ENCODE measurements around the gene PLPP1. TPM values are rescaled to one million over a fixed set of nuclear protein-coding genes. Genes with fewer than 3 reads are reported as not detected.
A peak's percentile ranks its signal among the peaks of the same experiment; 100 is the strongest.

Gene PLPP1
- total RNA-seq, 1 donor from 2014 or later: 38.9 TPM

DNA sequence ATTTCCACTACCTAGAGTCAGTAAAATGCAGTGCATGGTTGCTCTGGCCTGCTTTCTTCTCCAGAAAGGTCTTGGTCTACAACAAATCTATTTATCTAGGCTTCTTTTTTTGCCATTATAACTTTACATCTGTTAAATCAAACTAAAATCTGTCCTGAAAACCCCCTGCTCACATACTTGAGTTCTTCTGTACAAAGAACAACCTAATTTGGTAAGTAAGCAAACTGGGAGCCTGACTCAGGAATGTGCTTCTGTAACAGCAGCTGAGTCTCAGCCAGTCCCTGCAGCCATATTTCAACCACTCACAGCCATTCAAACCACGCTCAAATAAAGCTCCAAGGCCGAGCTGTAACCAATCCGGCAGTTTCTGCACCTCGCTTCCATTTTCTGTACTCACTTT is 95.8 kb downstream of the PLPP1 start:
- no peak for DNase-seq (ENCODE audit: extremely low spot score, unreplicated experiment)
- H3K9me3 Mint-ChIP-seq (ENCODE audit: unreplicated experiment): peaks cover 11% of the 10 kb centered on the region
- TF ChIP-seq CTCF (IDR thresholded peaks at IDR 0.05): no peak
- H3K4me1 Mint-ChIP-seq (ENCODE audit: unreplicated experiment): peaks cover 48% of the 10 kb centered on the region
- no peaks in the 10 kb centered on the region for H3K27me3 Mint-ChIP-seq (ENCODE audit: unreplicated experiment)
- H3K36me3 Mint-ChIP-seq (ENCODE audit: unreplicated experiment): peaks cover 22% of the 10 kb centered on the region
- H3K4me3 Mint-ChIP-seq (ENCODE audit: unreplicated experiment): no peak overlapping the region
- H3K27ac Mint-ChIP-seq (ENCODE audit: unreplicated experiment): peak overlapping the region; percentile 90

DNA sequence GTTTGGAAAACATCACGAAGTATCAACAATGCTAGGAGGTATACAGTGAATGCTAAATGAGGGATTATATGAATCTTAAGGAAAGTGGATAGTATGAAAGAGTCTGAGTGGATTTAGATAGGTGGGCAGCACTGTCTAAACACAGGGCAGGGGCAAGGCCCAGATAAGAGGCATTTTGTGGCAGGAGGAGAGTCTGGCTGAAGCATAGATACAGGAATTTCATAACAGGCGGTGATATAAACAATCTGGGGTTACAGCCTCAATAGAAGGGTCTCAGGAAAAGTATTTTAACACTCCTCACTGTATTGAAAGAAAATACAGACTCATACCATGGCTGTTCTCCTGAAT is 96.9 kb downstream of the PLPP1 start:
- no peak overlapping the region for H3K4me3 Mint-ChIP-seq (ENCODE audit: unreplicated experiment)
- TF ChIP-seq CTCF (IDR thresholded peaks at IDR 0.05): no peak
- peaks cover 11% of the 10 kb centered on the region for H3K9me3 Mint-ChIP-seq (ENCODE audit: unreplicated experiment)
- H3K36me3 Mint-ChIP-seq (ENCODE audit: unreplicated experiment): peaks cover 23% of the 10 kb centered on the region
- peak overlapping the region; percentile 90 for H3K27ac Mint-ChIP-seq (ENCODE audit: unreplicated experiment)
- DNase-seq (ENCODE audit: extremely low spot score, unreplicated experiment): no peak
- peaks cover 48% of the 10 kb centered on the region for H3K4me1 Mint-ChIP-seq (ENCODE audit: unreplicated experiment)
- no peaks in the 10 kb centered on the region for H3K27me3 Mint-ChIP-seq (ENCODE audit: unreplicated experiment)

DNA sequence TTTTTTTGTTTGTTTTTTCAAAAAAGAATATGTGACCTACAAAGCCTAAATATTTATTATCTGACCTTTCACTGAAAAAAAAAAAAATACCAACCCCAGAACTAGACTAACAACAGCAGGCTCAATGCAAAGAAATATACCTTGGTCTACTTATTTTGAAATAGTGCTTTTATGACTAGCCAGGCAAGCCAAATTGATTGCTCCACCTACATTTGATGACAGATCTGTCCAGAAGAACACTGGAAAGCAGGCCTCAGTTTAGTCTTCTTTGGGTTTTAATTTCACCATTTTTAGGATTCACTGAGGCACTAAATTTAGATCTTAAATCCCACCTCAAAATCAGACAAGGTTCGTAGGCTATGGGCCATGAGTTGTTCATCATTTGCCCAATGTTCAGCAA is 97.3 kb downstream of the PLPP1 start:
- H3K27ac Mint-ChIP-seq (ENCODE audit: unreplicated experiment): peak overlapping the region; percentile 90
- no peak for DNase-seq (ENCODE audit: extremely low spot score, unreplicated experiment)

DNA sequence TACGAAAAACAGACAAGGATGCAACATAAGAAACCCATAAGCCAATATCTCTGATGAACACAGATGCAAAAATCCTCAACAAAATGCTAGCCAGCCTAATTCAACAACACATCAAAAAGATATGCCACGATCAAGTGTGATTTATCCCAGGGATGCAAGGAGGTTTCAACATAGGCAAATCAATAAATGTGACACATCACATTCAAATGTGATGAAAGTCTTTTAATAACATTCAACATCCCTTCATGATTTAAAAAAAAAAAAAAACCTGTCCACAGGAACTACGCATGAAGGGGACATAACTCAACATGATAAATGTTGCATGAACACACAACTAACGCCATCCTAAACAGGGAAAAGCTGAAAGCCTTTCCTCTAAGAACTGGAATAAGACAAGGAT is 102.2 kb downstream of the PLPP1 start:
- no peak overlapping the region for H3K27ac Mint-ChIP-seq (ENCODE audit: unreplicated experiment)
- no peak for TF ChIP-seq CTCF (IDR thresholded peaks at IDR 0.05)
- no peak overlapping the region for H3K4me3 Mint-ChIP-seq (ENCODE audit: unreplicated experiment)
- peaks cover 30% of the 10 kb centered on the region for H3K4me1 Mint-ChIP-seq (ENCODE audit: unreplicated experiment)
- peaks cover 56% of the 10 kb centered on the region for H3K36me3 Mint-ChIP-seq (ENCODE audit: unreplicated experiment)
- H3K27me3 Mint-ChIP-seq (ENCODE audit: unreplicated experiment): no peaks in the 10 kb centered on the region
- H3K9me3 Mint-ChIP-seq (ENCODE audit: unreplicated experiment): peaks cover 30% of the 10 kb centered on the region
- DNase-seq (ENCODE audit: extremely low spot score, unreplicated experiment): no peak

More for the DNA sequence above, 97.3 kb downstream of the PLPP1 start:
- no peaks in the 10 kb centered on the region for H3K27me3 Mint-ChIP-seq (ENCODE audit: unreplicated experiment)
- peaks cover 14% of the 10 kb centered on the region for H3K9me3 Mint-ChIP-seq (ENCODE audit: unreplicated experiment)
- H3K36me3 Mint-ChIP-seq (ENCODE audit: unreplicated experiment): peaks cover 25% of the 10 kb centered on the region
- peaks cover 46% of the 10 kb centered on the region for H3K4me1 Mint-ChIP-seq (ENCODE audit: unreplicated experiment)
- TF ChIP-seq CTCF (IDR thresholded peaks at IDR 0.05): no peak
- no peak overlapping the region for H3K4me3 Mint-ChIP-seq (ENCODE audit: unreplicated experiment)

DNA sequence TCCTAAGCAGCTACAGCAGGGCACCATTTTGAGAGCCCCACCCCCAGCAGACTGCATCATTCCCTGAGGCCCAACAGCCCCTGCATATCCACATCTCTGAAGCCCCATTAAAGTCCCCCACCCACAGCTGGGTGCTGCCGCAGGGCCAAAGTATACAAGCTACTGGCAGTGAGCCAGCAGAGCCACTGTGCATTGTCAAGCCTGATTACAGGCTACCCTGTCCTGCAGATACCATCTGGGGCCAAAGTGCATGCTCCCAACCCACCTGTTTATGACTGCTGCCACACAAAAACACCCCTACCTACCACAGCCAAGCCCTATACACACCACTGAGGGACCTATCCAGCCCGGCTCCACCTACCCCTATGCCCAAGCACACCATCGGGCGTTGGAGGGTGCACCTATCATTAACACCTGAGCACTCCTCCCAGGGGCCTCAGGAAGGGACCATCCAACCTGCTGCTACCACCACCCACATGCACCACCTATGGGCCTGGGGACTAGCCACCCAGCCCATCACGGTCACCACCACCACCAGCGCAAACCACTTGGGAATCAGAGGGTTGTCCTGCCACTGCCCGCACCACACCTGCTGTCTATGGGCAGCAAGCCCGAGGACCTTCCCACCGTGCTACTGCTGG is 105.0 kb downstream of the PLPP1 start:
- Mint-ChIP-seq H3K9me3 (ENCODE audit: unreplicated experiment) (peaks cover 20% of the 10 kb centered on the region), H3K4me1 (ENCODE audit: unreplicated experiment) (peaks cover 24% of the 10 kb centered on the region), H3K4me3 (ENCODE audit: unreplicated experiment) (no peak overlapping the region), H3K27me3 (ENCODE audit: unreplicated experiment) (no peaks in the 10 kb centered on the region), H3K36me3 (ENCODE audit: unreplicated experiment) (peaks cover 51% of the 10 kb centered on the region), H3K27ac (ENCODE audit: unreplicated experiment) (no peak overlapping the region)
- TF ChIP-seq CTCF (IDR thresholded peaks at IDR 0.05): no peak
- DNase-seq (ENCODE audit: extremely low spot score, unreplicated experiment): no peak

Measured in osteocyte (in vitro differentiated cells).